Measurements from ENCODE around the gene TMEM59L. TPM values are rescaled to one million over a fixed set of nuclear protein-coding genes. Genes with fewer than 3 reads are reported as not detected.

The TMEM59L gene
- total and polyA plus RNA-seq, 2 of the 4 experiments (the other 2 are of a cell fraction): under 0.01 to 5.9 TPM

DNA sequence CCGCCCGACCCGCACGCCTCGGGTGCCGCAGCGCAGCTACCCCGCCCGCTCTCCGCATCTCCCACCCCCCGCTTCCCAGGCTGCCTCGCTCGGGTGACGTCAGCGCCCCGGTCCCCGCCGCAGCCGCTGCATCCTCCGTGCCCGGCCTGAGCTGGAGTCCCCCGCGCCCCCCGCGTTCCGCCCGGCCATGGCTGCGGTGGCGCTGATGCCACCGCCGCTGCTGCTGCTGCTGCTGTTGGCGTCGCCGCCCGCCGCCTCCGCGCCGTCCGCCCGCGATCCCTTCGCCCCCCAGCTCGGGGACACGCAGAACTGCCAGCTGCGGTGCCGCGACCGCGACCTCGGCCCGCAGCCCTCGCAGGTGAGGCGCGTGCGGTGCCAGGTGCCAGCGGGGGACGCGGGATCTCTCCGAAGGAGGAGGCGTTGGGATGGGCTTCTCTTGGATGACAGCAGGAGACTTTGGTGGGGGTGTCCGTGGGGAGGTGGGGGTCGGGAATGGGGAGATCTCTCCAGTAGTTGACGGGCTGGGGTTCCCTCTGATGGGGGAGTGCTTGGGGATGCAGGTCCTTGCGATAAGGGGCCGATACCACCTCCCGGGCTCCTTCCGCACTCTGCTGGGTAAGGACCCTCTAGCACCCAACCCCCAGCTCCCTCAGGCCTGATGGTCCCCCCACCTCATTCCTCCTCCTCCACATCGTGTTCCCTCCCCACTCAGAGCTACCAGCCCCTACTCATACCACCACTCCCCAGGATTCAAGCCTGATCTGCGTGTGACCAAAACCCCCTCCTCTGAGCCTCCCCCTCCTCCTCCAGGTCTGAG lies at the start of gene TMEM59L (continued):
- TF ChIP-seq, protein P1, sequence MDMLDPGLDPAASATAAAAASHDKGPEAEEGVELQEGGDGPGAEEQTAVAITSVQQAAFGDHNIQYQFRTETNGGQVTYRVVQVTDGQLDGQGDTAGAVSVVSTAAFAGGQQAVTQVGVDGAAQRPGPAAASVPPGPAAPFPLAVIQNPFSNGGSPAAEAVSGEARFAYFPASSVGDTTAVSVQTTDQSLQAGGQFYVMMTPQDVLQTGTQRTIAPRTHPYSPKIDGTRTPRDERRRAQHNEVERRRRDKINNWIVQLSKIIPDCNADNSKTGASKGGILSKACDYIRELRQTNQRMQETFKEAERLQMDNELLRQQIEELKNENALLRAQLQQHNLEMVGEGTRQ (IDR thresholded peaks at IDR 0.05; ENCODE audit: low read depth, low read length): no peak

DNA sequence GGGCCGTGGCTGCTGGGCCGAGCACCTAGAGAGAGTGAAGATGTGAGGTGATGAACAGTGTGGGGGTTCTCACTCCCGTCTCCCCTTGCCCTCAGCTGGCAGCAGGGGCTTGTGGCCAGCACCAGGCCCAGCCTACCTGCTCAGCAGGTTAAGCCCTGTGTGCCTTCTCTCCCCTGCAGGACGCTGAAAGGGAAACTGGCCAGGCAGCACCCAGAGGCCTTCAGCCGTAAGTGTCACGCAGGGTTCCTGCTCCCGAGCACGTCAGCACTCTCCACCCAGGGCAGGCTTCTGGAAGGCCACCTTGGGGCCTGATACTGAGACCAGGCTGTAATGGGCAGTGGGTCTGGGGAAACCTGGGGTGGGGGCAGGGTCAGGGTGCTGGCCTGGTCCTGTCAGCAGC lies 45.7 kb upstream of the TMEM59L start:
- Histone ChIP-seq H2AK5ac (ENCODE audit: low read depth, low read length) (no peak overlapping the region), H3K4me1 (ENCODE audit: control insufficient read depth, insufficient read depth, low read length) (no peaks in the 10 kb centered on the region), H3K56ac (ENCODE audit: extremely low read depth, insufficient read depth, low read length) (no peak overlapping the region), H3K79me1 (ENCODE audit: low read depth in 1 of 2, low read length in 2 of 2) (peaks cover 9 to 10% of the 10 kb centered on the region in 2 experiments), H3K18ac (ENCODE audit: low read depth, low read length) (no peak overlapping the region), H2AFZ (replicated peaks; ENCODE audit: low read length, poor library complexity) (no peak overlapping the region), H4K8ac (ENCODE audit: low read depth in 2 of 2, low read length in 2 of 2) (no peak overlapping the region), H3K27me3 (ENCODE audit: control insufficient read depth, insufficient read depth, low read length) (no peaks in the 10 kb centered on the region), H3K27ac (ENCODE audit: insufficient read depth, low read length) (no peak overlapping the region), H2BK120ac (ENCODE audit: low read depth, low read length) (no peak overlapping the region), H3K23ac (ENCODE audit: low read depth, low read length) (no peak overlapping the region), H3K9ac (ENCODE audit: low read depth, low read length) (no peak overlapping the region), H3K4ac (ENCODE audit: low read depth, low read length) (no peak overlapping the region), H2BK15ac (ENCODE audit: low read depth, low read length) (no peak overlapping the region), H3K9me1 (ENCODE audit: insufficient read depth, low read length) (no peaks in the 10 kb centered on the region), H3K9me3 (ENCODE audit: control insufficient read depth, insufficient read depth, low read length) (no peaks in the 10 kb centered on the region), H2BK5ac (ENCODE audit: low read depth, low read length, poor library complexity, severe bottlenecking) (no peak overlapping the region), H4K5ac (ENCODE audit: low read depth, low read length) (no peak overlapping the region), H4K91ac (ENCODE audit: insufficient read depth, low read depth, low read length) (no peak overlapping the region), H3K36me3 (ENCODE audit: control insufficient read depth, insufficient read depth, low read length) (peaks cover 49% of the 10 kb centered on the region), H4K20me1 (ENCODE audit: insufficient read depth, low read length) (peaks cover 2% of the 10 kb centered on the region), H3K14ac (replicated peaks; ENCODE audit: low read depth, low read length) (no peak overlapping the region), H2BK20ac (ENCODE audit: low read depth, low read length) (no peak overlapping the region), H2AK9ac (replicated peaks; ENCODE audit: low read depth, low read length, poor library complexity) (no peak overlapping the region), H3K4me2 (ENCODE audit: low read depth, low read length) (no peak overlapping the region), H3K4me3 (ENCODE audit: insufficient read depth, low read depth, low read length) (no peak overlapping the region)
- dilution Hi-C loops (cut with HindIII; ENCODE audit: low sequenced_read_pairs, unreplicated experiment) (no loop called here), in situ Hi-C loops (cut with MboI; ENCODE audit: low sequenced_read_pairs) (no loop called here), intact Hi-C loops (cut with micrococcal nuclease) (no loop called here)
- ChIA-PET POLR2A (ENCODE audit: unreplicated experiment) (no interaction called here), CTCF (no interaction called here)
- ATAC-seq (ENCODE audit: low read depth): no peak
- no CpG with 5 or more reads among the region's 8 CpGs for WGBS, 2 experiments (ENCODE audit: extremely low coverage in 2 of 2, insufficient read length in 1 of 2)
- BruUV-seq (replicated peaks): no TSS peak
- DNase-seq: no peak
- TF ChIP-seq CTCF (conservative IDR thresholded peaks at IDR 0.05; ENCODE audit: low read depth, low read length) (no peak), MXI1 (IDR thresholded peaks at IDR 0.05; ENCODE audit: borderline replicate concordance, low read depth, low read length) (no peak), SMC3 (IDR thresholded peaks at IDR 0.05; ENCODE audit: low read depth, low read length) (no peak), CHD1 (IDR thresholded peaks at IDR 0.05; ENCODE audit: low read depth, low read length) (no peak), RCOR1 (IDR thresholded peaks at IDR 0.05; ENCODE audit: insufficient replicate concordance, low read length) (no peak), MAZ (IDR thresholded peaks at IDR 0.05; ENCODE audit: borderline replicate concordance, low read depth, low read length) (no peak), RAD21 (IDR thresholded peaks at IDR 0.05; ENCODE audit: low read length) (no peak), BHLHE40 (IDR thresholded peaks at IDR 0.05; ENCODE audit: low read depth, low read length) (no peak)
- TF ChIP-seq, protein P2, sequence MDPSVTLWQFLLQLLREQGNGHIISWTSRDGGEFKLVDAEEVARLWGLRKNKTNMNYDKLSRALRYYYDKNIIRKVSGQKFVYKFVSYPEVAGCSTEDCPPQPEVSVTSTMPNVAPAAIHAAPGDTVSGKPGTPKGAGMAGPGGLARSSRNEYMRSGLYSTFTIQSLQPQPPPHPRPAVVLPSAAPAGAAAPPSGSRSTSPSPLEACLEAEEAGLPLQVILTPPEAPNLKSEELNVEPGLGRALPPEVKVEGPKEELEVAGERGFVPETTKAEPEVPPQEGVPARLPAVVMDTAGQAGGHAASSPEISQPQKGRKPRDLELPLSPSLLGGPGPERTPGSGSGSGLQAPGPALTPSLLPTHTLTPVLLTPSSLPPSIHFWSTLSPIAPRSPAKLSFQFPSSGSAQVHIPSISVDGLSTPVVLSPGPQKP (IDR thresholded peaks at IDR 0.05; ENCODE audit: borderline replicate concordance, low read depth, low read length): no peak
- TF ChIP-seq, protein P1 (IDR thresholded peaks at IDR 0.05; ENCODE audit: low read depth, low read length): no peak

Measured in IMR-90 (cell line).